Measurements from ENCODE around the gene MTRF1L. TPM values are rescaled to one million over a fixed set of nuclear protein-coding genes. Genes with fewer than 3 reads are reported as not detected.

MTRF1L gene
- total RNA-seq, 2 donors from 2014 or later, result 17.3 to 18.7 TPM

- Mint-ChIP-seq H3K4me1 (no peaks in the 10 kb centered on the region), H3K27ac (no peak overlapping the region), H3K27me3 (ENCODE audit: insufficient read depth) (no peaks in the 10 kb centered on the region), H3K9me3 (no peaks in the 10 kb centered on the region), H3K36me3 (ENCODE audit: low read depth) (no peaks in the 10 kb centered on the region), H3K4me3 (no peak overlapping the region)
- no peaks in the 10 kb centered on the region for H3K36me3 ChIP-seq (ENCODE audit: control insufficient read depth, insufficient read depth, low read length)
- H3K9me3 ChIP-seq (ENCODE audit: control insufficient read depth, low read length), result peaks cover 1% of the 10 kb centered on the region
- peak; percentile 36 for TF ChIP-seq CTCF (conservative IDR thresholded peaks at IDR 0.05)
- H3K9ac ChIP-seq (ENCODE audit: extremely low read depth, low read length, poor library complexity, severe bottlenecking), result no peak overlapping the region
- no peaks in the 10 kb centered on the region for H3K27me3 ChIP-seq (ENCODE audit: control insufficient read depth, insufficient read depth, low read length, poor library complexity, severe bottlenecking)
- no peaks in the 10 kb centered on the region for H3K4me1 ChIP-seq (ENCODE audit: control insufficient read depth, insufficient read depth, low read length)
- DNase-seq, result no peak
- WGBS, 2 experiments (ENCODE audit: insufficient coverage in 1 of 2, insufficient read length in 1 of 2), result 30 to 59% methylated on average over 1 of the region's 1 CpG
- no peak overlapping the region for H3K27ac ChIP-seq (ENCODE audit: low read depth, low read length)
- H3K4me3 ChIP-seq (ENCODE audit: low read length), result no peak overlapping the region
These were observed 22.2 kb upstream of the MTRF1L start for GRCh38 chr6:153024709-153025017.

- Histone ChIP-seq H3K9me3 (ENCODE audit: control insufficient read depth, low read length) (peaks cover 6% of the 10 kb centered on the region), H3K4me3 (ENCODE audit: low read length) (no peak overlapping the region), H3K9ac (ENCODE audit: extremely low read depth, low read length, poor library complexity, severe bottlenecking) (no peak overlapping the region), H3K27me3 (ENCODE audit: control insufficient read depth, insufficient read depth, low read length, poor library complexity, severe bottlenecking) (no peaks in the 10 kb centered on the region), H3K36me3 (ENCODE audit: control insufficient read depth, insufficient read depth, low read length) (no peaks in the 10 kb centered on the region), H3K27ac (ENCODE audit: low read depth, low read length) (no peak overlapping the region), H3K4me1 (ENCODE audit: control insufficient read depth, insufficient read depth, low read length) (no peaks in the 10 kb centered on the region)
- peak; percentile 80 for DNase-seq
- Mint-ChIP-seq H3K36me3 (ENCODE audit: low read depth) (no peaks in the 10 kb centered on the region), H3K9me3 (peaks cover 5% of the 10 kb centered on the region), H3K4me1 (no peaks in the 10 kb centered on the region), H3K27me3 (ENCODE audit: insufficient read depth) (no peaks in the 10 kb centered on the region), H3K4me3 (no peak overlapping the region), H3K27ac (no peak overlapping the region)
- 65 to 70% methylated on average over 5 to 6 of the region's 6 CpGs for WGBS, 2 experiments (ENCODE audit: insufficient coverage in 1 of 2, insufficient read length in 1 of 2)
- TF ChIP-seq CTCF (conservative IDR thresholded peaks at IDR 0.05), result peak; percentile 87
These were observed 21.6 kb upstream of the MTRF1L start for GRCh38 chr6:153023977-153024708.

- Mint-ChIP-seq H3K9me3 (peaks cover 5% of the 10 kb centered on the region), H3K4me1 (peaks cover 16% of the 10 kb centered on the region), H3K27me3 (ENCODE audit: insufficient read depth) (peaks cover 12% of the 10 kb centered on the region), H3K36me3 (ENCODE audit: low read depth) (no peaks in the 10 kb centered on the region), H3K4me3 (no peak overlapping the region), H3K27ac (no peak overlapping the region)
- 82% methylated on average over 3 of the region's 3 CpGs; no CpG with 5 or more reads in 1 of the 2 experiments for WGBS, 2 experiments (ENCODE audit: insufficient coverage in 1 of 2, insufficient read length in 1 of 2)
- Histone ChIP-seq H3K36me3 (ENCODE audit: control insufficient read depth, insufficient read depth, low read length) (no peaks in the 10 kb centered on the region), H3K9me3 (ENCODE audit: control insufficient read depth, low read length) (peaks cover 6% of the 10 kb centered on the region), H3K9ac (ENCODE audit: extremely low read depth, low read length, poor library complexity, severe bottlenecking) (no peak overlapping the region), H3K27me3 (ENCODE audit: control insufficient read depth, insufficient read depth, low read length, poor library complexity, severe bottlenecking) (peaks cover 8% of the 10 kb centered on the region), H3K27ac (ENCODE audit: low read depth, low read length) (no peak overlapping the region), H3K4me3 (ENCODE audit: low read length) (no peak overlapping the region), H3K4me1 (ENCODE audit: control insufficient read depth, insufficient read depth, low read length) (no peaks in the 10 kb centered on the region)
- no peak for DNase-seq
- TF ChIP-seq CTCF (conservative IDR thresholded peaks at IDR 0.05), result no peak
These were observed 15.8 kb upstream of the MTRF1L start for GRCh38 chr6:153018355-153018754.

Data from endodermal cell (in vitro differentiated cells).